Gastrocnemius medialis (tissue), 4 donors: ENCODE measurements around the gene OPA3. TPM values are rescaled to one million over a fixed set of nuclear protein-coding genes. Genes with fewer than 3 reads are reported as not detected.
A peak's percentile ranks its signal among the peaks of the same experiment; 100 is the strongest.
"Not testable (repeated sequence)": the region's sequence is repeated elsewhere in the genome, so short reads cannot be mapped to it uniquely, and the experiment has no call there.

Source experiments
- ATAC-seq, 2 donors: fragments of 150-250 bp; one replicate each; pipeline ENCODE4 v1.9.1; 2016
- DNase-seq, 2 donors: peaks; one replicate each; pipeline ENCODE4 v3.0.0-alpha.2; 2019
- H3K27ac ChIP-seq, 4 donors: fragments of 200-600 bp; sonication (generic); 1 replicate in 1 of 4; 2 replicates in 3 of 4; pipeline ENCODE4 v1.5.1; 2016 to 2018; ENCODE audit warnings: mild to moderate bottlenecking in 2 of 4, moderate library complexity in 1 of 4
- H3K27me3 ChIP-seq, 3 donors: fragments of 200-600 bp; sonication (generic) in 2 of 3; 1 replicate in 1 of 3; 2 replicates in 2 of 3; pipeline versions ENCODE4 v1.5.1 to v1.6.0; 2016 to 2019; ENCODE audit warnings: mild to moderate bottlenecking in 1 of 3, moderate library complexity in 1 of 3
- H3K36me3 ChIP-seq, 2 donors: fragments of 200-600 bp; sonication (generic) in 1 of 2; one replicate each; pipeline ENCODE4 v1.5.1; 2017 to 2018
- H3K4me1 ChIP-seq, 2 donors: fragments of 200-600 bp; sonication (generic) in 1 of 2; one replicate each; pipeline ENCODE4 v1.5.1; 2016 to 2017; ENCODE audit warnings: mild to moderate bottlenecking in 2 of 2
- H3K4me3 ChIP-seq, 4 donors: fragments of 200-600 bp; sonication (generic) in 3 of 4; 1 replicate in 1 of 4; 2 replicates in 3 of 4; pipeline ENCODE4 v1.5.1; 2016 to 2019; ENCODE audit warnings: mild to moderate bottlenecking in 2 of 4
- H3K9me3 ChIP-seq, 3 donors: fragments of 200-600 bp; sonication (generic) in 2 of 3; 1 replicate in 1 of 3; 2 replicates in 2 of 3; pipeline ENCODE4 v1.5.1; 2016 to 2019
- POLR2A ChIP-seq, 2 donors: fragments of 450-650 bp; IDR thresholded peaks; one replicate each; pipeline ENCODE4 v1.6.1; 2017; ENCODE audit warnings: antibody characterized with exemption in 2 of 2, mild to moderate bottlenecking in 2 of 2, moderate library complexity in 2 of 2
- in situ Hi-C, 4 donors: fragments of 200-750 bp; cut with MboI; loops; one replicate each; pipeline versions ENCODE4 v1.15.0 to v1.8.0; 2017; ENCODE audit warnings: low sequenced_read_pairs in 4 of 4
- intact Hi-C: fragments of 100-400 bp; cut with DNase I; formaldehyde crosslinking; loops from one replicate; pipeline ENCODE4 v1.15.1; 2023; ENCODE audit warnings: low total_unique reads
- total RNA-seq, 4 donors: library from RNA; depleted of rRNA; stranded (reverse); fragments of >200 nt; gene quantifications; one replicate each; pipeline versions ENCODE4 v1.1.0 to v1.2.3, GENCODE V29; 2016
- TF ChIP-seq, protein P1 (sequence below), 5 experiments: fragments of 450-650 bp in 3 of 5; fragments of 200-600 bp in 2 of 5; sonication (generic) in 2 of 5; IDR thresholded peaks in 4 of 5; conservative IDR thresholded peaks in 1 of 5; 1 replicate in 4 of 5; 2 replicates in 1 of 5; pipeline ENCODE4 v1.5.1; 2016 to 2019; ENCODE audit warnings: antibody characterized with exemption in 5 of 5, mild to moderate bottlenecking in 3 of 5, moderate library complexity in 3 of 5

The OPA3 gene
- total RNA-seq, 4 donors from 2014 or later: 14.8 to 32.5 (median 20.3) TPM

DNA sequence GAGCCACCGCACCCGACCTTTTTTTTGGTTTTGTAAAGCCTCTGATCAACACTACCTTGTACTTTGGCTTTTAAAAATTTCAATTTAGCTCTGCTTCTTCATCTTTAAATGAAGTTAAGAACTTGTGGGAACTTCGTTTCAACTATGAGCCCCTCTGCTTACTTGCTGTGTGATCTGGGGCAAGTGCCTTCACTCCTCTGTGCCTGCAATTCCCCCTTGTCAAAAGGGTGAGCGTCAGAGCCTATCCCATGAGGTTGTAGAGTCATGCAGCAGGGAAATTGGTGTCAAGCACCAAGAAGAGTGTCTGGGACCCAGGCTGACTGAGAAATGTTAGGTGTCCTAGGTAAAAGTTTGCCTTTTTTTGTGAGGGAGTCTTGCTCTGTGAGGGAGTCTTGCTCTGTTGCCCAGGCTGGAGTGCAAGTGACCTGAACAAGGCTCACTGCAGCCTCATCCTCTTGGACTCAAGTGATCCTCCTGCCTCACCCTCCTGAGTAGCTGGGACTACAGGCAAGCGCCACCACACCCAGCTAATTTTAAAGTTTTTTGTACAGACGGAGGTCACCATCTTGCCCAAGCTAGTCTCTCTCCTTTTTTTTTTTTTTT lies 71.6 kb downstream of the OPA3 start:
- H3K4me3 ChIP-seq: no peak overlapping the region
- ATAC-seq: no peak
- intact Hi-C loops: no loop called here
- no peaks in the 10 kb centered on the region for H3K27me3 ChIP-seq
- in situ Hi-C loops: no loop called here
- no peak for DNase-seq
- TF ChIP-seq POLR2A (IDR thresholded peaks at IDR 0.05): no peak
- TF ChIP-seq, protein P1, sequence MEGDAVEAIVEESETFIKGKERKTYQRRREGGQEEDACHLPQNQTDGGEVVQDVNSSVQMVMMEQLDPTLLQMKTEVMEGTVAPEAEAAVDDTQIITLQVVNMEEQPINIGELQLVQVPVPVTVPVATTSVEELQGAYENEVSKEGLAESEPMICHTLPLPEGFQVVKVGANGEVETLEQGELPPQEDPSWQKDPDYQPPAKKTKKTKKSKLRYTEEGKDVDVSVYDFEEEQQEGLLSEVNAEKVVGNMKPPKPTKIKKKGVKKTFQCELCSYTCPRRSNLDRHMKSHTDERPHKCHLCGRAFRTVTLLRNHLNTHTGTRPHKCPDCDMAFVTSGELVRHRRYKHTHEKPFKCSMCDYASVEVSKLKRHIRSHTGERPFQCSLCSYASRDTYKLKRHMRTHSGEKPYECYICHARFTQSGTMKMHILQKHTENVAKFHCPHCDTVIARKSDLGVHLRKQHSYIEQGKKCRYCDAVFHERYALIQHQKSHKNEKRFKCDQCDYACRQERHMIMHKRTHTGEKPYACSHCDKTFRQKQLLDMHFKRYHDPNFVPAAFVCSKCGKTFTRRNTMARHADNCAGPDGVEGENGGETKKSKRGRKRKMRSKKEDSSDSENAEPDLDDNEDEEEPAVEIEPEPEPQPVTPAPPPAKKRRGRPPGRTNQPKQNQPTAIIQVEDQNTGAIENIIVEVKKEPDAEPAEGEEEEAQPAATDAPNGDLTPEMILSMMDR (IDR thresholded peaks at IDR 0.05 in 4 of 5, conservative IDR thresholded peaks at IDR 0.05 in 1 of 5): no peak
- peak overlapping the region in 2 of 4 donors; percentile 30 to 73 for H3K27ac ChIP-seq
- peaks cover 0 to 5% of the 10 kb centered on the region in 2 donors for H3K36me3 ChIP-seq
- no peaks in the 10 kb centered on the region for H3K9me3 ChIP-seq
- peaks cover 17 to 50% of the 10 kb centered on the region in 2 donors for H3K4me1 ChIP-seq

DNA sequence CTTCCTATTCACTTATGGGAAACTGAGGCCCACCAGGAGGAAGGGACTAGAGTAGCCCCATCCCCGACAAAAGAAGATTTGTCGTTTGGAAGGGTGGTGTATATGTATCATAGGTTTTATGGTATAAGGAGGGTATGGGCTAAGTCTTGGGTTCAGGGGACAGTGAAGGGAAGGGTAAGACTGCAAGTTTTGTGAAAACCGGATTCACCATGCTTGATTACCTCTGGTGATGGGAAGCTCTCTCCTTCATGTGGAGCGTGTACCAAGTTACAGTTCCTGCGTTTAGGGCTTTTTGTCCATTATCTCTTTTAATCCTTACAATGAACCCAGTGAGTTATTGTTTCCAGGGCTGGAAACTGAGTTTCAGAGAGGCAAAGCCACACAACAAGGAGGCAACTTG lies 73.5 kb downstream of the OPA3 start:
- H3K4me1 ChIP-seq: peaks cover 23 to 50% of the 10 kb centered on the region in 2 donors

DNA sequence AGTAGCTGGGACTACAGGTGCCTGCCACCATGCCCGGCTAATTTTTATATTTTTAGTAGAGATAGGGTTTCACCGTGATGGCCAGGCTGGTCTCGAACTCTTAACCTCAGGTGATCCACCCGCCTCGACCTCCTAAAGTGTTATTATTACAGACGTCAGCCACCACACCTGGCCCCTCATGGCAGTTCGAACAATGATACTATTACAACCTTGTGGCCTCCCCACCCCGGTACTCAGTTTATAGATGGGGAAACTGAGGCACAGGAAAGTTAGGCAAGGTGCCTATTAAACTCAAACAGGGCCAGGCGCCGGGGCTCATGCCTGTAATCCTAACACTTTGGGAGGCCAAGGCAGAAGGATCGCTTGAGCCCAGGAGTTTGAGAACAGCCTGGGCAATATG lies 74.2 kb downstream of the OPA3 start:
- H3K9me3 ChIP-seq, in situ Hi-C loops, DNase-seq, ATAC-seq, H3K27me3 ChIP-seq, intact Hi-C loops, H3K36me3 ChIP-seq: not testable (repeated sequence)
- Histone ChIP-seq H3K4me1 (peaks cover 26 to 48% of the 10 kb centered on the region in 2 donors), H3K4me3 (peak overlapping the region in 1 of 4 donors; percentile 91), H3K27ac (peak overlapping the region; percentile 90 to 96 (median 94))

More for the DNA sequence above, 73.5 kb downstream of the OPA3 start:
- Histone ChIP-seq H3K4me3 (no peak overlapping the region), H3K36me3 (no peaks in the 10 kb centered on the region), H3K27ac (peak overlapping the region in 2 of 4 donors; percentile 21 to 96), H3K27me3 (no peaks in the 10 kb centered on the region), H3K9me3 (no peaks in the 10 kb centered on the region)
- TF ChIP-seq POLR2A (IDR thresholded peaks at IDR 0.05): no peak
- TF ChIP-seq, protein P1 (IDR thresholded peaks at IDR 0.05 in 4 of 5, conservative IDR thresholded peaks at IDR 0.05 in 1 of 5): no peak
- ATAC-seq: no peak
- in situ Hi-C loops: no loop called here
- no peak for DNase-seq
- intact Hi-C loops: no loop called here

DNA sequence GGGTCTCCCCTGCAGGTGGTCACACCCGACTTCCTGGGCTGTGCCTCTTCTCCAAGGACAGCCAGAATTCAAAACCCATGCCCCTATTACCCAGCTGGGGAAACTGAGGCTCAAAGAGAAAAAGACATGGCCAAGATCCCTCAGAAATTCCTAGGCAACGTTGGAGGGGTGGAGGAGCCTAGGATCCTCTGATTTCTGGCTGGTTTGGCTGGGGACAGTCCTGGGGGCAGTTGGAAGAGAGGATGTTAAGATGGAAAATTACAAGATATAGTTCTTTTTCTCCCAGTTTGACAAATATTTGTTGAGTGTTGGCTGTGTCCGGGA lies 74.9 kb downstream of the OPA3 start:
- no peak for ATAC-seq
- Histone ChIP-seq H3K36me3 (no peaks in the 10 kb centered on the region), H3K4me1 (peaks cover 26 to 41% of the 10 kb centered on the region in 2 donors), H3K27ac (peak overlapping the region; percentile 90 to 96 (median 94)), H3K27me3 (no peaks in the 10 kb centered on the region), H3K4me3 (peak overlapping the region; percentile 84 to 91 (median 88)), H3K9me3 (no peaks in the 10 kb centered on the region)
- no peak for DNase-seq
- intact Hi-C loops (no loop called here), in situ Hi-C loops (no loop called here)
- TF ChIP-seq, protein P1 (IDR thresholded peaks at IDR 0.05 in 4 of 5, conservative IDR thresholded peaks at IDR 0.05 in 1 of 5): no peak
- no peak for TF ChIP-seq POLR2A (IDR thresholded peaks at IDR 0.05)

DNA sequence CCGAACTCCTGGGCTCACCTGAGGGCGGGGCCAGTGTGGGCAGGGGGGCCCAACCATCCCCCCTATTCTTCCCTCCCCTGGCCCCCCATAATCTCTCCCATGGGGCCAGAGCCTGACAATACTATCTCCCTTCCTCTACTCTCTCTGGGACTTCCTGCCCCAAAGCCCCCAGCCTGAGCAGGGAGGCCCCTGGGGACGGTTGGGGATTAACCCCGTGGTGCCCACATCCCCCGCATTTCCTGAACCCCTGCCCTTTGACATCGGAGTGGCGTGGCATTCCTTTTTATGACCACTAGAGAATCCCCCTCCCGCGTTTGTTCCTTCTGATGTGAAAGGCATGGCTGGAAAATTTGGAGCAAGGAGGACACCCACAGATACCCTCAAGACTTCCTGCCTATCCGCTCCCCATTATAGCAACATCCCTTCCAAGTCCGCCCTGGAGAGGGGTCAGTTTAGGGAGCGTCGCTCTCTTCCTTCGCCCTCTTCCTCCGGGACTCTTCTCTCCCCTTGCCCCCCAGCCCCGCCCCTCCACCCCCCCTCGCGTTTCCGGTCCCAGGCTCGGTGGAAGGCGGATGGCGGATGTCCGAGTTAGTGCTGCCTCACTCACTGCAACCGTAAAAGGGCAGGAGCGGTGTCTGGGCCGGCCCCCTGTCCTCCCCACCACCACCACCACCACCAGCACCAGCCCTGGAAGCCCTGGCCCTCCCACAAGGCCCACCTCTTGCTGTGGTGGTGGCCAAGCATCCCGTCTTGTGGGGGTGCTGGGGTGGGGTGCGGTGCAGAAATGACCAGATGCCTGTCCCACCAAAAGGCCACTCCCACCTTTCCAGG lies 75.5 kb downstream of the OPA3 start:
- DNase-seq: peak; percentile 43 to 61
- Histone ChIP-seq H3K9me3 (no peaks in the 10 kb centered on the region), H3K4me3 (peak overlapping the region; percentile 84 to 91 (median 88)), H3K27me3 (no peaks in the 10 kb centered on the region), H3K36me3 (no peaks in the 10 kb centered on the region), H3K27ac (peak overlapping the region; percentile 90 to 96 (median 94)), H3K4me1 (peaks cover 23 to 35% of the 10 kb centered on the region in 2 donors)
- TF ChIP-seq, protein P1 (IDR thresholded peaks at IDR 0.05 in 4 of 5, conservative IDR thresholded peaks at IDR 0.05 in 1 of 5): peak in 2 of 5 experiments; percentile 20 to 24
- peak; percentile 29 to 33 for TF ChIP-seq POLR2A (IDR thresholded peaks at IDR 0.05)
- in situ Hi-C loops (no loop called here), intact Hi-C loops (no loop called here)
- ATAC-seq: no peak
